ENCODE data around the gene ZNF26.

The ZNF26 gene

GRCh38 chr12:132948146-132949066 lies 37.8 kb upstream of the ZNF26 start:
- TF ChIP-seq ZFP3 (CRISPR knock-in tag; IDR thresholded peaks at IDR 0.05) (no peak), ZNF70 (CRISPR knock-in tag; IDR thresholded peaks at IDR 0.05) (no peak), CREB5 (CRISPR knock-in tag; IDR thresholded peaks at IDR 0.05; ENCODE audit: low read depth) (no peak), ESRRG (CRISPR knock-in tag; IDR thresholded peaks at IDR 0.05) (no peak), ISL1 (CRISPR knock-in tag; IDR thresholded peaks at IDR 0.05) (no peak), POU6F1 (CRISPR knock-in tag; IDR thresholded peaks at IDR 0.05; ENCODE audit: borderline replicate concordance, low read depth) (no peak)
- TF ChIP-seq, protein P1, sequence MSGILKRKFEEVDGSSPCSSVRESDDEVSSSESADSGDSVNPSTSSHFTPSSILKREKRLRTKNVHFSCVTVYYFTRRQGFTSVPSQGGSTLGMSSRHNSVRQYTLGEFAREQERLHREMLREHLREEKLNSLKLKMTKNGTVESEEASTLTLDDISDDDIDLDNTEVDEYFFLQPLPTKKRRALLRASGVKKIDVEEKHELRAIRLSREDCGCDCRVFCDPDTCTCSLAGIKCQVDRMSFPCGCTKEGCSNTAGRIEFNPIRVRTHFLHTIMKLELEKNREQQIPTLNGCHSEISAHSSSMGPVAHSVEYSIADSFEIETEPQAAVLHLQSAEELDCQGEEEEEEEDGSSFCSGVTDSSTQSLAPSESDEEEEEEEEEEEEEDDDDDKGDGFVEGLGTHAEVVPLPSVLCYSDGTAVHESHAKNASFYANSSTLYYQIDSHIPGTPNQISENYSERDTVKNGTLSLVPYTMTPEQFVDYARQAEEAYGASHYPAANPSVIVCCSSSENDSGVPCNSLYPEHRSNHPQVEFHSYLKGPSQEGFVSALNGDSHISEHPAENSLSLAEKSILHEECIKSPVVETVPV (CRISPR knock-in tag; IDR thresholded peaks at IDR 0.05) = no peak
- ATAC-seq = no peak

GRCh38 chr12:132949936-132950837 lies 36.0 kb upstream of the ZNF26 start:
- no peak for ATAC-seq
- no peak for TF ChIP-seq ZNF8 (CRISPR knock-in tag; IDR thresholded peaks at IDR 0.05)
- TF ChIP-seq SNAI2 (CRISPR knock-in tag; IDR thresholded peaks at IDR 0.05) = no peak
- no peak for TF ChIP-seq ZC3H10 (CRISPR knock-in tag; IDR thresholded peaks at IDR 0.05)
- TF ChIP-seq TOX (CRISPR knock-in tag; IDR thresholded peaks at IDR 0.05; ENCODE audit: borderline replicate concordance) = no peak
- TF ChIP-seq PATZ1 (CRISPR knock-in tag; IDR thresholded peaks at IDR 0.05; ENCODE audit: borderline replicate concordance) = no peak
- no peak for TF ChIP-seq ARNTL (CRISPR knock-in tag; IDR thresholded peaks at IDR 0.05; ENCODE audit: borderline replicate concordance, low read depth)
- no peak for TF ChIP-seq GLIS3 (CRISPR knock-in tag; IDR thresholded peaks at IDR 0.05)
- no peak for TF ChIP-seq RARB (CRISPR knock-in tag; IDR thresholded peaks at IDR 0.05)
- TF ChIP-seq OSR1 (CRISPR knock-in tag; IDR thresholded peaks at IDR 0.05) = no peak
- no peak for TF ChIP-seq ISL1 (CRISPR knock-in tag; IDR thresholded peaks at IDR 0.05)

- ATAC-seq = no peak
- TF ChIP-seq, protein P1 (CRISPR knock-in tag; IDR thresholded peaks at IDR 0.05) = no peak
- no peak for TF ChIP-seq POU6F1 (CRISPR knock-in tag; IDR thresholded peaks at IDR 0.05; ENCODE audit: borderline replicate concordance, low read depth)
- TF ChIP-seq TOX (CRISPR knock-in tag; IDR thresholded peaks at IDR 0.05; ENCODE audit: borderline replicate concordance) = no peak
- no peak for TF ChIP-seq OSR1 (CRISPR knock-in tag; IDR thresholded peaks at IDR 0.05)
- no peak for TF ChIP-seq ESRRG (CRISPR knock-in tag; IDR thresholded peaks at IDR 0.05)
- TF ChIP-seq SNAI2 (CRISPR knock-in tag; IDR thresholded peaks at IDR 0.05) = no peak
- no peak for TF ChIP-seq ZNF8 (CRISPR knock-in tag; IDR thresholded peaks at IDR 0.05)
- no peak for TF ChIP-seq CREB5 (CRISPR knock-in tag; IDR thresholded peaks at IDR 0.05; ENCODE audit: low read depth)
- TF ChIP-seq ZFP3 (CRISPR knock-in tag; IDR thresholded peaks at IDR 0.05) = no peak
- no peak for TF ChIP-seq TSHZ2 (CRISPR knock-in tag; IDR thresholded peaks at IDR 0.05)
- no peak for TF ChIP-seq TCF4 (CRISPR knock-in tag; IDR thresholded peaks at IDR 0.05; ENCODE audit: borderline replicate concordance)
- no peak for TF ChIP-seq BACH2 (CRISPR knock-in tag; IDR thresholded peaks at IDR 0.05; ENCODE audit: borderline replicate concordance)
Observed at GRCh38 chr12:132950844-132951535, 35.2 kb upstream of the ZNF26 start.

All from SK-N-SH treated with all-trans-retinoic acid at 6 μM for 48 hours (cell line).